Gastroesophageal sphincter (tissue), 4 donors: ENCODE data around the gene CFAP46. TPM values are rescaled to one million over a fixed set of nuclear protein-coding genes. Genes with fewer than 3 reads are reported as not detected.
"Not testable (repeated sequence)": the region's sequence is repeated elsewhere in the genome, so short reads cannot be mapped to it uniquely, and the experiment has no call there.

Experiments used
- ATAC-seq: fragments of 150-250 bp; one replicate; pipeline ENCODE4 v1.9.1; 2016; ENCODE audit warnings: mild to moderate bottlenecking, moderate library complexity
- H3K27ac ChIP-seq, 4 donors: fragments of 200-600 bp; sonication (generic) in 3 of 4; 1 replicate in 3 of 4; 2 replicates in 1 of 4; pipeline ENCODE4 v1.5.1; 2016 to 2019
- H3K27me3 ChIP-seq: fragments of 200-600 bp; sonication (generic); one replicate; pipeline ENCODE4 v1.5.1; 2019
- H3K36me3 ChIP-seq, 2 donors: fragments of 200-600 bp; sonication (generic); one replicate each; pipeline ENCODE4 v1.5.1; 2019; ENCODE audit warnings: control low read depth in 1 of 2
- H3K4me1 ChIP-seq, 3 donors: fragments of 200-600 bp; sonication (generic); 1 replicate in 2 of 3; 2 replicates in 1 of 3; pipeline ENCODE4 v1.5.1; 2016 to 2019; ENCODE audit warnings: control low read depth in 2 of 3
- H3K4me3 ChIP-seq, 2 donors: fragments of 200-600 bp; sonication (generic); one replicate each; pipeline ENCODE4 v1.5.1; 2019; ENCODE audit warnings: mild to moderate bottlenecking in 1 of 2, moderate library complexity in 1 of 2
- H3K9me3 ChIP-seq, 3 donors: fragments of 200-600 bp; sonication (generic); one replicate each; pipeline ENCODE4 v1.5.1; 2017 to 2019; ENCODE audit warnings: control low read depth in 2 of 3
- CTCF ChIP-seq, 4 experiments: fragments of 200-600 bp in 2 of 4; fragments of 450-650 bp in 2 of 4; sonication (generic) in 1 of 4; IDR thresholded peaks; one replicate each; pipeline ENCODE4 v1.5.1; 2017 to 2019; ENCODE audit warnings: antibody characterized with exemption in 4 of 4, mild to moderate bottlenecking in 2 of 4, moderate library complexity in 2 of 4
- EP300 ChIP-seq: sonication (generic); formaldehyde crosslinking; IDR thresholded peaks from one replicate; pipeline ENCODE4 v1.6.1; 2017; ENCODE audit warnings: antibody characterized with exemption, mild to moderate bottlenecking
- POLR2A ChIP-seq, 2 donors: fragments of 450-650 bp; IDR thresholded peaks; one replicate each; pipeline ENCODE4 v1.6.1; 2017; ENCODE audit warnings: antibody characterized with exemption in 2 of 2, mild to moderate bottlenecking in 2 of 2, moderate library complexity in 1 of 2
- POLR2AphosphoS5 ChIP-seq: sonication (generic); formaldehyde crosslinking; IDR thresholded peaks from one replicate; pipeline ENCODE4 v1.6.1; 2017; ENCODE audit warnings: antibody characterized with exemption
- WGBS, 2 donors: methylation state at CpG; one replicate each; pipeline ENCODE4 v1.1.5; 2018; ENCODE audit warnings: low coverage in 1 of 2; 5-methylcytosine and 5-hydroxymethylcytosine counted together
- total RNA-seq, 4 donors: library from RNA; depleted of rRNA; stranded (reverse); fragments of >200 nt; gene quantifications; one replicate each; pipeline ENCODE4 v1.1.0, GENCODE V29; 2016

The CFAP46 gene
- total RNA-seq, 4 donors from 2014 or later = 0.27 to 2.2 (median 0.30) TPM; not detected in 1

- Histone ChIP-seq H3K4me1 (no peaks in the 10 kb centered on the region), H3K36me3 (no peaks in the 10 kb centered on the region), H3K4me3 (no peak overlapping the region), H3K27me3 (peaks cover 21% of the 10 kb centered on the region), H3K27ac (no peak overlapping the region), H3K9me3 (peaks cover 0 to 7% (median 0%) of the 10 kb centered on the region in 3 donors)
- ATAC-seq = no peak
- no CpG with 5 or more reads among the region's 21 CpGs for WGBS, 2 donors
- TF ChIP-seq EP300 (no peak), POLR2AphosphoS5 (no peak), CTCF (IDR thresholded peaks at IDR 0.05) (no peak), POLR2A (IDR thresholded peaks at IDR 0.05) (no peak)
These were observed 145.5 kb downstream of the CFAP46 start for GRCh38 chr10:132796846-132797245.

- no peaks in the 10 kb centered on the region for H3K4me1 ChIP-seq
- no peaks in the 10 kb centered on the region for H3K36me3 ChIP-seq
- WGBS, 2 donors = 40% methylated on average over 1 of the region's 57 CpGs; no CpG with 5 or more reads in 1 of the 2 donors
- peaks cover 44% of the 10 kb centered on the region for H3K27me3 ChIP-seq
- no peak overlapping the region for H3K27ac ChIP-seq
- no peak for TF ChIP-seq CTCF (IDR thresholded peaks at IDR 0.05)
- TF ChIP-seq POLR2AphosphoS5 = no peak
- TF ChIP-seq EP300 = no peak
- no peak for TF ChIP-seq POLR2A (IDR thresholded peaks at IDR 0.05)
- no peak for ATAC-seq
- no peak overlapping the region for H3K4me3 ChIP-seq
- H3K9me3 ChIP-seq = no peaks in the 10 kb centered on the region
These were observed 148.2 kb downstream of the CFAP46 start for GRCh38 chr10:132793871-132794849.

GRCh38 chr10:132793213-132793612, 149.2 kb downstream of the CFAP46 start:
- Histone ChIP-seq H3K4me1 (peaks cover 0 to 5% (median 3%) of the 10 kb centered on the region in 3 donors), H3K27ac (no peak overlapping the region), H3K4me3 (no peak overlapping the region), H3K36me3 (no peaks in the 10 kb centered on the region), H3K9me3 (no peaks in the 10 kb centered on the region), H3K27me3 (peaks cover 53% of the 10 kb centered on the region)
- no peak for ATAC-seq
- WGBS, 2 donors = no CpG with 5 or more reads among the region's 9 CpGs
- TF ChIP-seq POLR2A (IDR thresholded peaks at IDR 0.05) (no peak), EP300 (no peak), POLR2AphosphoS5 (no peak), CTCF (IDR thresholded peaks at IDR 0.05) (no peak)

- ATAC-seq = no peak
- Histone ChIP-seq H3K36me3 (no peaks in the 10 kb centered on the region), H3K9me3 (no peaks in the 10 kb centered on the region), H3K4me3 (no peak overlapping the region), H3K27me3 (peaks cover 57% of the 10 kb centered on the region), H3K27ac (no peak overlapping the region), H3K4me1 (peaks cover 0 to 10% (median 6%) of the 10 kb centered on the region in 3 donors)
- no peak for TF ChIP-seq POLR2A (IDR thresholded peaks at IDR 0.05)
- TF ChIP-seq EP300 = no peak
- no peak for TF ChIP-seq CTCF (IDR thresholded peaks at IDR 0.05)
- WGBS, 2 donors = 90% methylated on average over 4 of the region's 17 CpGs; no CpG with 5 or more reads in 1 of the 2 donors
These were observed 149.6 kb downstream of the CFAP46 start for GRCh38 chr10:132792796-132793195.

GRCh38 chr10:132792099-132792498, 150.3 kb downstream of the CFAP46 start:
- Histone ChIP-seq H3K27me3 (peaks cover 64% of the 10 kb centered on the region), H3K4me1 (peaks cover 0 to 17% (median 12%) of the 10 kb centered on the region in 3 donors)
- not testable (repeated sequence) for ATAC-seq, H3K9me3 ChIP-seq, H3K27ac ChIP-seq, H3K4me3 ChIP-seq, H3K36me3 ChIP-seq
- no CpG with 5 or more reads among the region's 33 CpGs for WGBS, 2 donors
